ENCODE measurements around the gene TLE1.

GRCh38 chr9:81669041-81669651 lies 20.2 kb downstream of the TLE1 start:
- TF ChIP-seq, protein P1, sequence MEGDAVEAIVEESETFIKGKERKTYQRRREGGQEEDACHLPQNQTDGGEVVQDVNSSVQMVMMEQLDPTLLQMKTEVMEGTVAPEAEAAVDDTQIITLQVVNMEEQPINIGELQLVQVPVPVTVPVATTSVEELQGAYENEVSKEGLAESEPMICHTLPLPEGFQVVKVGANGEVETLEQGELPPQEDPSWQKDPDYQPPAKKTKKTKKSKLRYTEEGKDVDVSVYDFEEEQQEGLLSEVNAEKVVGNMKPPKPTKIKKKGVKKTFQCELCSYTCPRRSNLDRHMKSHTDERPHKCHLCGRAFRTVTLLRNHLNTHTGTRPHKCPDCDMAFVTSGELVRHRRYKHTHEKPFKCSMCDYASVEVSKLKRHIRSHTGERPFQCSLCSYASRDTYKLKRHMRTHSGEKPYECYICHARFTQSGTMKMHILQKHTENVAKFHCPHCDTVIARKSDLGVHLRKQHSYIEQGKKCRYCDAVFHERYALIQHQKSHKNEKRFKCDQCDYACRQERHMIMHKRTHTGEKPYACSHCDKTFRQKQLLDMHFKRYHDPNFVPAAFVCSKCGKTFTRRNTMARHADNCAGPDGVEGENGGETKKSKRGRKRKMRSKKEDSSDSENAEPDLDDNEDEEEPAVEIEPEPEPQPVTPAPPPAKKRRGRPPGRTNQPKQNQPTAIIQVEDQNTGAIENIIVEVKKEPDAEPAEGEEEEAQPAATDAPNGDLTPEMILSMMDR (IDR thresholded peaks at IDR 0.05): no peak
- TF ChIP-seq POLR2A (IDR thresholded peaks at IDR 0.05): no peak

Measured in adrenal gland (tissue), 5 donors.